IPS DF 6.9 (cell line): Measurements from ENCODE around the gene CCDC195.

Experiments
- DNase-seq: peaks from one replicate; pipeline ENCODE4 v3.0.0-alpha.2; 2013; ENCODE audit warnings: low read depth, low spot score
- H3K27ac ChIP-seq: one replicate; pipeline ENCODE4 v1.5.1; 2013; ENCODE audit warnings: low read length, control low read depth
- H3K27me3 ChIP-seq: 2 replicates; pipeline ENCODE4 v1.6.1; 2013; ENCODE audit warnings: mild to moderate bottlenecking, low read length; ENCODE audit not compliant: control insufficient read depth, insufficient read depth
- H3K36me3 ChIP-seq: 2 replicates; pipeline ENCODE4 v1.6.1; 2013; ENCODE audit warnings: low read length; ENCODE audit not compliant: control insufficient read depth, insufficient read depth
- H3K4me1 ChIP-seq: 2 replicates; pipeline ENCODE4 v1.6.1; 2013; ENCODE audit warnings: low read length; ENCODE audit not compliant: control insufficient read depth, insufficient read depth
- H3K4me3 ChIP-seq: 2 replicates; pipeline ENCODE4 v1.5.1; 2013; ENCODE audit warnings: mild to moderate bottlenecking, low read length
- H3K9me3 ChIP-seq: 2 replicates; pipeline ENCODE4 v1.6.1; 2013; ENCODE audit warnings: low read length, inconsistent platforms; ENCODE audit not compliant: control insufficient read depth, insufficient read depth
- WGBS: extraction: QIAGEN DNeasy Blood & Tissue Kit; methylation state at CpG from one replicate; pipeline ENCODE4 v1.1.7; 2013; ENCODE audit warnings: mixed read lengths, missing lambda C conversion rate; ENCODE audit not compliant: insufficient read length, insufficient coverage; 5-methylcytosine and 5-hydroxymethylcytosine counted together

CCDC195 gene

GRCh38 chr2:224690868-224691267 lies 25.3 kb downstream of the CCDC195 start:
- H3K9me3 ChIP-seq = no peaks in the 10 kb centered on the region
- H3K4me1 ChIP-seq = no peaks in the 10 kb centered on the region
- no peaks in the 10 kb centered on the region for H3K36me3 ChIP-seq
- DNase-seq = no peak
- H3K4me3 ChIP-seq = no peak overlapping the region
- no peaks in the 10 kb centered on the region for H3K27me3 ChIP-seq
- H3K27ac ChIP-seq = no peak overlapping the region
- no CpG with 5 or more reads among the region's 2 CpGs for WGBS

GRCh38 chr2:224689539-224689938 lies 26.6 kb downstream of the CCDC195 start:
- no peak overlapping the region for H3K27ac ChIP-seq
- no peak overlapping the region for H3K4me3 ChIP-seq
- H3K36me3 ChIP-seq = no peaks in the 10 kb centered on the region
- no peaks in the 10 kb centered on the region for H3K9me3 ChIP-seq
- WGBS = no CpG with 5 or more reads among the region's 2 CpGs
- DNase-seq = no peak
- no peaks in the 10 kb centered on the region for H3K27me3 ChIP-seq
- H3K4me1 ChIP-seq = no peaks in the 10 kb centered on the region

GRCh38 chr2:224688997-224689396 lies 27.2 kb downstream of the CCDC195 start:
- no peaks in the 10 kb centered on the region for H3K9me3 ChIP-seq
- no peak for DNase-seq
- no peaks in the 10 kb centered on the region for H3K27me3 ChIP-seq
- H3K4me3 ChIP-seq = no peak overlapping the region
- WGBS = no CpG with 5 or more reads among the region's 2 CpGs
- no peaks in the 10 kb centered on the region for H3K36me3 ChIP-seq
- no peak overlapping the region for H3K27ac ChIP-seq
- no peaks in the 10 kb centered on the region for H3K4me1 ChIP-seq

- no peaks in the 10 kb centered on the region for H3K36me3 ChIP-seq
- H3K27me3 ChIP-seq = no peaks in the 10 kb centered on the region
- H3K9me3 ChIP-seq = no peaks in the 10 kb centered on the region
- no peak overlapping the region for H3K27ac ChIP-seq
- DNase-seq = no peak
- WGBS = no CpG with 5 or more reads among the region's 4 CpGs
- no peaks in the 10 kb centered on the region for H3K4me1 ChIP-seq
- H3K4me3 ChIP-seq = no peak overlapping the region
Measured at GRCh38 chr2:224687156-224687555, 29.0 kb downstream of the CCDC195 start.

DNA sequence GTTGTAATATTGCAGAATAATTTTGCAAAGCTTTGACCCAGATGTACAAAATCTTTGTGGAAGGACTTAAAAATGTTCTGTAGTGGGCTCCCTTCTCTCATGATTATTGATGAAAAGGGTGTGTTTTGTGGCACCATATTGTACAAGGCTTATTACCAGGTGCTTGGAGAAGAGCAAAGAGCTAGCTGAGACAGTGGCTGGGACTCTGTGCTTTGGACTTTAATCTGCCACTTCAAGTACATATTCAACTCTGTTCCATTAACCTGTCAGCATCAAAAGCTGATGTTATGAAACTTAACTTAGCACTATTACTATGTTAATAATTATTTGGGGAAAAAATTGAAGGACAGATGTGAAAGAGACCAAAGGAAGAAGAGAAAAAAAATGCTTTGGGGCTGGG lies 31.0 kb downstream of the CCDC195 start:
- no peak for DNase-seq
- Histone ChIP-seq H3K36me3 (no peaks in the 10 kb centered on the region), H3K27me3 (no peaks in the 10 kb centered on the region), H3K4me1 (no peaks in the 10 kb centered on the region), H3K27ac (no peak overlapping the region), H3K4me3 (no peak overlapping the region), H3K9me3 (no peaks in the 10 kb centered on the region)

DNA sequence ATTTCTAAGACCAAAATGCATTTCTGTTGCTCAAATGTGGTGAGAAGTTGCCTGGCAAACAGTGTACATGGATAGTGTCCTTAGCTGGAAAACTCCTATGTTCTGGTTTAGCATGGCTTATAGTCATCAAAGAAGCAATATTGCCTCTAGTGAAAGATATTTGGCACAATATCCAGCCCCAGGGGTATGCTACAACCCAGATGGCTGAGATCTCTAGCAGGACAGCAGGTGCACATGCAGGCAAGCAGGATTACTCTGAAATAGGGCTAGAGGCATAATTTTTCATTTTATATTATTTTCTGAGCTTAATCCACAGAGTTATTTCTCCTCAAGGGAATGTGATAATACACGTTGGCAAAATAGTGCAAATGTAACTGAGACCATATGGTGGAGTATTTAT lies 34.0 kb downstream of the CCDC195 start:
- no peaks in the 10 kb centered on the region for H3K4me1 ChIP-seq
- H3K27me3 ChIP-seq = no peaks in the 10 kb centered on the region
- no peaks in the 10 kb centered on the region for H3K9me3 ChIP-seq
- WGBS = no CpG with 5 or more reads among the region's 1 CpG
- H3K36me3 ChIP-seq = no peaks in the 10 kb centered on the region
- no peak overlapping the region for H3K4me3 ChIP-seq
- no peak for DNase-seq
- no peak overlapping the region for H3K27ac ChIP-seq

- DNase-seq = no peak
- no peaks in the 10 kb centered on the region for H3K36me3 ChIP-seq
- H3K4me3 ChIP-seq = no peak overlapping the region
- H3K27ac ChIP-seq = no peak overlapping the region
- no peaks in the 10 kb centered on the region for H3K4me1 ChIP-seq
- H3K27me3 ChIP-seq = no peaks in the 10 kb centered on the region
- H3K9me3 ChIP-seq = no peaks in the 10 kb centered on the region
- WGBS = no CpG with 5 or more reads among the region's 1 CpG
Measured at GRCh38 chr2:224671731-224672130, 44.4 kb downstream of the CCDC195 start.

GRCh38 chr2:224670203-224670602 lies 46.0 kb downstream of the CCDC195 start:
- Histone ChIP-seq H3K27me3 (no peaks in the 10 kb centered on the region), H3K36me3 (no peaks in the 10 kb centered on the region), H3K4me3 (no peak overlapping the region), H3K9me3 (no peaks in the 10 kb centered on the region), H3K4me1 (no peaks in the 10 kb centered on the region), H3K27ac (no peak overlapping the region)
- DNase-seq = no peak
- WGBS = no CpG with 5 or more reads among the region's 1 CpG

GRCh38 chr2:224669449-224669848 lies 46.7 kb downstream of the CCDC195 start:
- H3K9me3 ChIP-seq = no peaks in the 10 kb centered on the region; the same call in 1 of the 2 replicates
- DNase-seq = no peak
- H3K27me3 ChIP-seq = no peaks in the 10 kb centered on the region
- H3K4me3 ChIP-seq = no peak overlapping the region
- WGBS = no CpG with 5 or more reads among the region's 1 CpG
- no peaks in the 10 kb centered on the region for H3K36me3 ChIP-seq
- H3K27ac ChIP-seq = no peak overlapping the region
- no peaks in the 10 kb centered on the region for H3K4me1 ChIP-seq

GRCh38 chr2:224668123-224668909 lies 47.8 kb downstream of the CCDC195 start:
- no peaks in the 10 kb centered on the region; the same call in 1 of the 2 replicates for H3K9me3 ChIP-seq
- no peaks in the 10 kb centered on the region for H3K27me3 ChIP-seq
- H3K36me3 ChIP-seq = no peaks in the 10 kb centered on the region
- H3K4me3 ChIP-seq = no peak overlapping the region
- no peak overlapping the region for H3K27ac ChIP-seq
- WGBS = no CpG with 5 or more reads among the region's 12 CpGs
- no peaks in the 10 kb centered on the region for H3K4me1 ChIP-seq
- DNase-seq = no peak

DNA sequence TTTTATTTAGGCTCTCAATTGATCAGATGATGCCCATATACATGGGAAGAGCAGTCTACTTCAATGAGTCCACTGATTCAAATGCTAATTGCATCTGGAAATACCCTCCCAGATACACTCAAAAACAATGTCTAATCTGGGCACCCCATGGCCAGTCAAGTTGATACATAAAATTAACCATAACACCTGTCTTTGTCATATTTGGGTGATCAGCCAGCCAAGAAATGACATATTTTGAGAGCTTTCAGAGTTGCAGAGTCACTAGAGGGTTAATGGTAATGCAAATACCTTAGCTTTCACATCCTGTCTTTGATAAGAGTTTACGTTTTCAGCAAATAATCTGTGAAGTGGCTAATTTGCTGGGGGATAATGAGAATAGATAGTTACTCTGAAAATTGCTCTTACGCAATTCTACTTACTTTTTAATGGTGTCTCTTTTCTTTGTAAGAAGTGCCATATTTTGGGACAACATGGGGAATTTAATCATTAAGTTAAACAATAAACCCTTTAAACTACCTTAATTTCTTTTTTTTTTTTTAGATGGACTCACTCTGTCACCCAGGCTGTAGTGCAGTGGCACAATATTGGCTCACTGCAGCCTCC lies 49.1 kb downstream of the CCDC195 start:
- H3K27ac ChIP-seq = no peak overlapping the region
- no peak overlapping the region for H3K4me3 ChIP-seq
- H3K4me1 ChIP-seq = no peaks in the 10 kb centered on the region
- H3K36me3 ChIP-seq = no peaks in the 10 kb centered on the region
- H3K9me3 ChIP-seq = no peaks in the 10 kb centered on the region; the same call in 1 of the 2 replicates
- no peaks in the 10 kb centered on the region for H3K27me3 ChIP-seq
- WGBS = no CpG with 5 or more reads among the region's 2 CpGs
- DNase-seq = no peak
